Amniotic stem cell (primary cell): ENCODE measurements around the gene PIGV.
"Not testable (repeated sequence)": the region's sequence is repeated elsewhere in the genome, so short reads cannot be mapped to it uniquely, and the experiment has no call there.

Source experiments
- DNase-seq: peaks from one replicate; lab custom pipeline; 2025; lab: John Stamatoyannopoulos, UW

The PIGV gene

DNA sequence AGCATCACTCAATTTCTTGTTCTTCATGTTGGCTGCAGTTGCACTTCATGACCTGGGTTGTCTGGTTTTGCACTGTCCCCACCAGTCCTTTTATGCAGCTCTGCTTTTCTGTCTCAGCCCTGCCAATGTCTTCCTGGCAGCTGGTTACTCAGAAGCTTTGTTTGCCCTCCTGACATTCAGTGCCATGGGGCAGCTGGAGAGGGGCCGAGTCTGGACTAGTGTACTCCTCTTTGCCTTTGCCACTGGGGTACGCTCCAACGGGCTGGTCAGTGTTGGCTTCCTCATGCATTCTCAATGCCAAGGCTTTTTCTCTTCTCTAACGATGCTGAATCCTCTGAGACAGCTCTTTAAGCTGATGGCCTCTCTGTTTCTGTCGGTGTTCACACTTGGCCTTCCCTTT lies 6.6 kb downstream of the PIGV start:
- no peak for DNase-seq

DNA sequence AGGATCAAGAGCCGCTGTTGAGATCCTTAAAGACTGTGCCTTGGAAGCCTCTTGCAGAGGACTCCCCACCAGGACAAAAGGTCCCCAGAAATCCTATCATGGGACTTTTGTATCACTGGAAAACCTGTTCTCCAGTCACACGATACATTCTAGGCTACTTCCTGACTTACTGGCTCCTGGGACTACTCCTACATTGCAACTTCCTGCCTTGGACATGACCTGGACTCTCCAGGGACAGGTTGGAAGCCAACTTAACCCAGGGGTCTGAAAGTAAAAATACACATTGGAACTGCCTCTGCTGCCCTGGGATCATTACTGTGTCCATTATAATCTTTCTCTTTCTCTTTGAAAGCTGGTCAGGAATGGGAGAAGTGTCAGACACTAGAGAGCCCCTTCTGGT lies 9.9 kb downstream of the PIGV start:
- DNase-seq: no peak

DNA sequence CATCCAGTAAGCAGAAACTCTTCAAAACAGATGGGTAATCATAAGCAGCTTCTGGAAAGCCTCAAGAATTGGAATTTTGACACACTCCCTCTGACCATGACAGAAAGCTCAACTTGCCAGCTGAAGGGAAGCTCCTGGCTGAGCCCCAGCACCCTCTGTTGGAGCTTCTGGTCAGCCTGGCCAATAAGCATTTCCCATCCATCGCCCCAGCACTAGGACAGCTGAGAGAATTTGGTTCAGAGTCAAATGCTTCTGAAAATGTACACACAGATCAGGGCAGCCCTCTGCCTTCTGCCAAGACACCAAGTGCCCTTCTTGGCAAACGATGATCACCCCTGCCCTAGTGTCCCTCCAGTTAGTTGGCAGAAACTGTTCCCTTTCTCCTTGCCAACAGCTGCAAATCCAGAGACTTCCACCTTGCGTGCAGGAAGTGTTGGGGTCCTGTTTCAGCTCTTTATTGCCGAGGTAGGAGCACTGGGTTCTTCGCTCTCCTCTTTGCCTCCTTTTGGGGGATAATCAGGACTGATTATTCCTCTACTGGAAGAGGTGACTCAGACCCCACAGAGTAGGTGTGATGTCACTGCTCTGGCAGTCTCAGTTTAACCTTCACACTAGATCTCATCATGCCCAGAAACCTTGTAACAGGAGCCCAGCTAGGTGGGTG lies 11.9 kb downstream of the PIGV start:
- no peak for DNase-seq

DNA sequence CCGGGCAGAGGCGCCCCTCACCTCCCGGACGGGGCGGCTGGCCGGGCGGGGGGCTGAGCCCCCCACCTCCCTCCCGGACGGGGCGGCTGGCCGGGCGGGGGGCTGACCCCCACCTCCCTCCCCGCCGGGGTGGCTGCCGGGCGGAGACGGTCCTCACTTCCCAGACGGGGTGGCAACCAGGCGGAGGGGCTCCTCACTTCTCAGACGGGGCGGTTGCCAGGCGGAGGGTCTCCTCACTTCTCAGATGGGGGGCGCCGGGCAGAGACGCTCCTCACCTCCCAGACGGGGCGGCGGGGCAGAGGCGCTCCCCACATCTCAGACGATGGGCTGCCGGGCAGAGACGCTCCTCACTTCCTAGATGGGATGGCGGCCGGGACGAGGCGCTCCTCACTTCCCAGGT lies 16.2 kb downstream of the PIGV start:
- not testable (repeated sequence) for DNase-seq

DNA sequence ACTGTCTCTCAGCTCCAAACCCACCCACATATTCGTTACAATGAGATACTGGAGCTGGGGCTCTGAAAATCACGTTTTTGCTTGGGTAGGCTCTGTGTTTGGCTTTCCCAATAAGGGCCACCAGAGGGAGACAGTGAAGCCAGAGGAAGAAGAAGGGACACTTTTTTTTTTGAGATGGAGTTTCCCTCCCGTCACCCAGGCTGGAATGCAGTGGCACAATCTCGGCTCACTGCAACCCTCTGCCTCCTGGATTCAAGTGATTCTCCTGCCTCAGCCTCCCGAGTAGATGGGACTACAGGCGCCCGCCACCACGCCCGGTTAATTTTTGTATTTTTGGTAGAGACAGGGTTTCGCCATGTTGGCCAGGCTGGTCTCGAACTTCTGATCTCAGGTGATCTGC lies 22.4 kb downstream of the PIGV start:
- DNase-seq: not testable (repeated sequence)

DNA sequence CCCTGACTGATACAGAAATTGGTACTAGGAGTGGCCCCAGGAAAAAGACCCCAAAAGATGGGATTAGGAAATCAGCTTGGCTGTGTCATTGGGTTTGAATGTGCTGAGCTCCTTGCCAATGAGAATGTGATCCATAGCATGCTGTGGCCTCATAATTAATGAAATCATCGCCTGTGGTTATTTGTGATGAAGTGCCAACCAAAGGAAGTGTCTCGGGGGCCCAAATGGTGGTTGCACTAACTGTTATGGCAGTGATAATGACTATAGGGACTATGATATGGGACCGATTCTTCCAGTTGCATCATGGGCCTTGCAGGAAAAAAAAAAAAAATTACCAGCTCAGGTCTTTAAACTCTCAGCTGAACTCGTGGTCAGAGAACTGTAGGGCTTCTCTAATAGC lies 23.3 kb downstream of the PIGV start:
- no peak for DNase-seq

DNA sequence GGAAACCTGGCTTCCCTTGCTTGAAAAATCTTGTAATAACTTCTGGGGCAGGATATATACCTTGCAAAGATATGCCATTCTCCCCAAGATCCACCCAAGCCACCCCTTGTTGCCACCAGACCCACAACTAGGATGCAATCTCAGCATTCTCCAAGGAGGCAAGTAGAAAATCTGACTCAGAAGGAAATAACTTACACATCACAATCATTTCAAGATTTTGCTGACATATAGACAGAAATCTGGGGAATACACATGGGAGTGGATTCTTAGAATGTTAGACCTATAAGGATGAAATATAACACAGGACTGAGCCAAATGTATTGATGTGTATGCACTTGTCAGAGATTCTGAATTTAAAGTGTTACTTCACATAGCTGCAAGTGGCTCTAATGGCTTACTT lies 24.0 kb downstream of the PIGV start:
- DNase-seq: no peak

DNA sequence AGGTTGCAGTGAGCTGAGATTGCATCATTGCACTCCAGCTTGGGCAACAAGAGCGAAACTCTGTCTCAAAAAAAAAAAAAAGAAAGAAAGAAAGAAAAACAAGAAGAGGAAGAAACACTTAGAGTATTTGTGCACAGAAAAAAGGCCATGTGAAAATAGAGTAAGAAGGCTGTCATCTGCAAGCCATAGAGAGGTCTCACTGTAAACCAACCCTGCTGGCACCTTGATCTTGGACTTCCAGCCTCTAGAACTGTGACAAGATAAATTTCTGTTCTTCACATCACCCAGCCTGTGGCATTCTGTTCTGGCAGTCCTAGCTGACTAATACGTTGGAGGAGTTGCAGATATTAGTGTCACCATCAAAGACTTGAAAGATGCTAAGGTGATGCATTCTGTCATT lies 26.6 kb downstream of the PIGV start:
- no peak for DNase-seq

DNA sequence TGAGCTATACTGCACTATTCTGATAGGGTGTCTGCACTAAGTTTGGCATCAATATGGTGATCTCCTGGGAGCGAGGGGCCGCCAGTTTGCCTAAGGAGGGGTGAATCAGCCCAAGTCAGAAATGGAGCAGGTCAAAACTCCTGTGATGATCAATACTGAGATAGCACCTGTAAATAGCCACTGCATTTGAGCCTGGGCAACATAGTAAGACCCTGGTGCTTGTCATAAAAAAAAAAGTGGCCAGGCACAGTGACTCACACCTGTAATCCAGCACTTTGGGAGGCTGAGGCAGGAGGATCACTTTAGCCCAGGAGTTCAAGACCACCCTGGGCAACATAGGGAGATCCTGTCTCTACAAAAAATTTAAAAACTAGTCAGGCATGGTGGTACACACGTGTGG lies 27.1 kb downstream of the PIGV start:
- DNase-seq: no peak

DNA sequence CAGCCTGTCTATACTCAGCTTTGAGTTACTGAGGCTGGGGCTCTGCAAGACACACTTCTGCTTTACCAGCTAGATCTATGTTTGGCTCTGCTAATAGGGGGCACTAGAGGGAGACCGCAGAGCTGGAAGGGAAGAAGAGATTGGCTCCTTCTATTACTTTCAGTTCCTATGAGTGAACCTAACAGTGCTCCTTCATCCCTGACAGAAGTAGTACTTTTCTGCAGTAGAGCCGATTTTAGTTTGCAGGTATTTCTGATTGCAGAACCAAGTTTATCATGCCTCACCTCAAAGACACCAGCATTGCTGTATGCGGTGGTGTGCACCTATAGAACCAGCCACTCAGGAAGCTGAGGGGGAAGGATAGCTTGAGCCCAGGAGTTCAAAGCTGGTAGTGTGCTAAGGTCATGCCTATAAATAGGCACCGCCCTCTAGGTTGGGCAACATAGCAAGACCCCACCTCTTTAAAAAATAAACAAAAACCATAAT lies 33.1 kb downstream of the PIGV start:
- DNase-seq: no peak

DNA sequence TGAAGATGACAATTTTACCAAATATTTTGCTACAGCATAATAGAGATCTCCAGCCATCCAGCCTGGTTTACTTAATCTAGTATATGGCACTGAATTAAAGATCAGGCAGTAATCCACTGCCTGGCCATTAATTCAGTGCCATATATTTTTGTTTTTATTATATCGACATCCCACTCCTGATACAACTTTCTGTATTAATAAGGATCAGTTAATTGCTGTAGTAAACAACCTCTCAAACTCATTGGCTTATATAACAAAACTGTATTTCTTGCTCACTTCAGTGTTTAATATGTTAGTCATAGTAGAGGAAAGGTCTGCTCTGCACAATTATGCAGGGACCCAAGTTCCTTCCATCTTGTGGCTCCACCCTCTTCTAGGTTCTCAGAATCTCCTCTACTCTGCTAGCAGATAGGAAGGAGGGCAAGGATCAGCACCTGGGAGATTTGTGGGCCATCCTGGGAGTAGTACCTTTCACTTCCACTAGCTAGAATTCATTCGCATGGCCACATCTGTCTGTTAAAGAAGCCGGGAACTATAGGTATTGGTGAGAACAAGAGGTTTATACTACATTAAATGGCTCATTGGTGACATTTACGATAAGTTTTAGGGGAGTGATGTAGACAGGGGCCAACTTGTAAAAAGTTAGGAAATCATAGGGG lies 35.1 kb downstream of the PIGV start:
- DNase-seq: no peak

DNA sequence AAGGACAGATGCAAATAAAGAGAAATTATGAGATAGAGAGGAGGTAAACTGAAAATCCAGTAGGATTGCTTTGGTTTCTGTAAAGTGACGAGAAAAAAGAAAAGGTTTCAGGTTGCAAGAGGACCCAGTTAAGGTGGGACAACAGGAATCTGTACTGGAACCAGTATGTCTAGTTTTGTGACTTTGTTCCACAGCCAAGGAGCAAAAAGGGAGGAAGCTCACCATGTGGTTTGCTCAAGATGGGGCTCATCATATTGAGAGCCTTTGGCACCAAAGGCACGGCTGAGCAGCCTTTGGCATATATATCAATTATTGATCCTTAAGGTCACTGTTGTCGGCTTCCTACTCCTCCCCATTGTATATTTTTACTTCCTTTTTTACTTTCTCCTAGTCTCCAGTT lies 37.0 kb downstream of the PIGV start:
- DNase-seq: no peak

DNA sequence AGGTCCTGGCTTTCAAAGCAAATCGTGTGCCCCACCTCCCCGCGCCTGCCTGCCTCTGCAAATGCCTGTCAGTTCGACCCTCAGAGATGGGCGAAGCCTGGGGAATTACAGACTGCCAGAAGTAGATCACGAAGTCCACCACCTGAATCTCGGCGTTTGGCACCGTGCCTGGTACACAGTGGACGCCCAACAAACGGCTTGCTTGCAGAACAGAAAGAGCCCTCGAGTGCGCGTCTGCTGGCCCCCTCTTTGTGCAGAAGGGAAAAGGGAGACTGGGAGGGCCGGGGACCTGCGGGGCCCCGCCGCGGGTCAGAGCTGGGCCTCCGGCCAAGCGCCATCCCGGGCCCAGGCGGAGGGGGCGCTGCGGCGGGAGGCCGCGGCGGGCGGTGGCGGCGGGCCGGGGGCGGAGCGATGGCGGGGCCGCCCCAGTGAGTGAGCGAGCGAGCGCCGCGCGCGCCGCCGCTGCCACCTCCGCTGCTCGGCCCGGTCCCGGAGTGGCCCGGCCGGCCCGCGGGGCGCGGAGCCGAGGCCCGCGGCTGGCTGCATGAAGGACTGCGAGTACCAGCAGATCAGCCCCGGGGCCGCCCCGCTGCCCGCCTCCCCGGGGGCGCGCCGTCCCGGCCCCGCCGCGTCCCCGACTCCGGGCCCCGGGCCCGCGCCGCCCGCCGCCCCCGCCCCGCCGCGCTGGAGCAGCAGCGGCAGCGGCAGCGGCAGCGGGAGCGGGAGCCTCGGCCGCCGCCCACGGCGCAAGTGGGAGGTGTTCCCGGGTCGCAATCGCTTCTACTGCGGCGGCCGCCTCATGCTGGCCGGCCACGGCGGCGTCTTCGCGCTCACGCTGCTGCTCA lies 38.7 kb downstream of the PIGV start, which contains the start of gene ZDHHC18:
ZDHHC18 (plus strand) TSS at position 428 of the 845 bp plus-strand sequence; CDS start at position 545, 117 bp downstream.
- peak; percentile 14 for DNase-seq

DNA sequence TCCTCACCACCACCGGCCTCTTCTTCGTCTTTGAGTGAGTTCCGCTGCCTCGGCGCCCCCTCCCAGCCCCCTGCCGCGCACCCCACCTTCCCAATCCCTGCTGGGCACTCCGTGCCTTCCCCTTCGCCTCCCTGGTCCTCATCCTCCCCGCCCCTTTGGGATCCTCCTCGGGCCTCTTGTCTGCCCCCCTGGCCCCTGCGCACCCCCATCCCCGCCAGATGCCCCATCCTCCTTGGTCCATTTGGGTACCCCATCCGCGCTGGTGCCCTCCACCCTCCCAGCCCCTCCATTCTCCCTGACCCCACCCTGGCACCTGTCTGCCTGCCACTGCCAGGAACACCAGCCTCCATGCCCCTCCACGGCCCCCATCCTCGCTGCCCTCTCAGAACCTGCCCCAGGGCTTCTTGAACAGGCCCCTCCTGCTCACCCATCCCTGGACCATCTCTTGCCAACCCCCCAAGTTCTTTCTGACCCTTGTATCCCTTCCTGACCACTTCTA lies 39.4 kb downstream of the PIGV start:
- DNase-seq: no peak

DNA sequence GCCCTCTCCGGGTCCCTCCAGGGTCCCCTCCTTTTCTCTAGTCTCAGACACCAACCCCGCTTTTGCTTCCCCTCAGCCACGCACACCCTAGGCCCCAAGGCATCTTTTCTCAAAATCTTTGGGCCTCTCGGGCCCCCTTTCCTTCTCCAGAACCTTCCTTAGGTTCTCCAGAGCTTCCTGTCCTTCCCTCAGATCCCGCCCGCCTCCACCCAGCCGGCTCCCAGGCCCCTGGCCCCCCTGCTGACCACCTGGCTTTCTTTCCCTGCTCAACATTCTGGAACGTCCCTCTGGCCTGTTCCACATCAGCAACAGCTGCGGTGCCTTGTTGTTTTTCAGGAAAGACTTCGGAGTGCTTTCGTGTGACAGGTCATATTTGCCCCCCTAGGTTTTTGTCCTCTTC lies 39.9 kb downstream of the PIGV start:
- no peak for DNase-seq

DNA sequence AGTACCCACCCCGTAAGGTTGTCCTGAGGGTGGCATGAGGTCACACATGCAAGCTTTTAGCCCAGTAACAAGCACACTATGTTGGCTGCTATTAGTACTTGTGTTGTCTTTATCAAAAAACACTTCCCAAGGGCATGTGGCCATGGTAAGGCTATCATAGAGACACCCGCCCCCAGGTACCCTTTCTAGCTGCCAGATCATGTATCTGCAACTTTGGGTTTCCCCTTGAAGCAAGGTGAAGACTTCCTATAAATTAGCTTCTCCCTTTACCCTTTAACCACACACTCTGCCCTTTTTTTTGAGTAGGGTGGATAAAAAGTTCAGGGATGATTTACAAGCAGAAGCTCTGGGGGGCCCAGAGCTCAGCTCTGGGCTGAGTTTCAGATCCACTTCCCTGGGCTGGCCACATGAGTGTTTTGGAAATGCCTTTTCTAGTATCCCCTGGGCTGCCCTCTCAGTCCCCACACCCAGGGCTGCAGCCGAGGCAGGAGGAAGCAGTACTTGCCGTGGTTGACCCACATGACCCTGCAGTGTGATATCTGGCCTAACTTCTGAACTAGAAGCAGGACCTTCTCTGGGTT lies 40.8 kb downstream of the PIGV start:
- DNase-seq: no peak

DNA sequence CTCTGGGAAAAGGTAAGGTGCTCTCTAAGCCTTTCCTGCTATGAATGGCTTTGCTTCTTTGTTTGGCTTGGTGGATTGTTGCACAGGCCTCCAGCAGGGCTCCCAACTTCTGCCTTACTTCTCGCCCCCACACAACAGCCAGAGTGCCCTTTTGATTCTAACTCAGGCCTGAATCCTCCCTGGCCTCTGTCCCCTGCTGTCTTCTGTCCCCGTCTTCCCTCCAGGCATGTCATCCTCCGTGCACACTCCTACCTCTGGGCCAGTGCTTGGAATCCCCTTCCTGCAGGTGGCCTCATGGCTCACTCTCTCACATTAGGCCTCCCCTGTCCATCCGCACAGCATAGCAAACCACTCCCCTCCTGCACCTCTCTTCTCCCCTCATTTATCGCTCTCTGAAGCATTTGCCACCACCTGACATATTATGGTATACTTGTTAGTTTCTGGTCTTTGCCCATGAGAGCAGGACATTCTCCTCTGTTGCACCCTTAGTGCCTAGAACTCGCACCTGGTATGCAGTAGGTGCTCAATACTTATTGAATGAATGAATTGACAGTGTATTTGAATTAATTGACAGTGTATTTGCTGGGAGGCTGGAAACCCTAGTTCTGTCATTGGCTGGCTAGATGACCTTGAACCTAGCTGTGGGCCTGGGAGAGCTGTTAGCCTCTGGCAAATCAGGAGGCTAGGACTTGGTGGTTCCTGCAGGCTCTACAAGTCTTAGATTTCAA lies 41.6 kb downstream of the PIGV start:
- no peak for DNase-seq

DNA sequence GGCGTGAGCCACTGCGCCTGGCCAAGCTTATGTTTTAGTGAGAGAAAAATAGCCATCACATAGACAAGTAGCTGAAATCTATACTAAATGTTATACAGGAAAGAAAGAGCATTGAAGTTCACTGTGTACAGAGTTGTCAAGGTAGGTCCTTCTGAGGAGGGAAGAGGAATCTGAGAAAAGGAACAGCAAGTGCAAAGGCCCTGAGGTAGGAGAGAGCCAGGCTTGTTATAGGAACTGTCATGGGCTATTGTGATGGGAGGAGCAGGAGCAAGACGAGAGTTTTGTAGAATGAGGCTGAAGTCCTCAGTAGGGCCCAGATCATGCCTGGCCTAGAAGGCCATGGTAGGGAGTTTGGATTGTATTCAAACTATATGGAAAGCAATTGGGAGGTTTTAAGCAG lies 43.3 kb downstream of the PIGV start:
- DNase-seq: no peak

DNA sequence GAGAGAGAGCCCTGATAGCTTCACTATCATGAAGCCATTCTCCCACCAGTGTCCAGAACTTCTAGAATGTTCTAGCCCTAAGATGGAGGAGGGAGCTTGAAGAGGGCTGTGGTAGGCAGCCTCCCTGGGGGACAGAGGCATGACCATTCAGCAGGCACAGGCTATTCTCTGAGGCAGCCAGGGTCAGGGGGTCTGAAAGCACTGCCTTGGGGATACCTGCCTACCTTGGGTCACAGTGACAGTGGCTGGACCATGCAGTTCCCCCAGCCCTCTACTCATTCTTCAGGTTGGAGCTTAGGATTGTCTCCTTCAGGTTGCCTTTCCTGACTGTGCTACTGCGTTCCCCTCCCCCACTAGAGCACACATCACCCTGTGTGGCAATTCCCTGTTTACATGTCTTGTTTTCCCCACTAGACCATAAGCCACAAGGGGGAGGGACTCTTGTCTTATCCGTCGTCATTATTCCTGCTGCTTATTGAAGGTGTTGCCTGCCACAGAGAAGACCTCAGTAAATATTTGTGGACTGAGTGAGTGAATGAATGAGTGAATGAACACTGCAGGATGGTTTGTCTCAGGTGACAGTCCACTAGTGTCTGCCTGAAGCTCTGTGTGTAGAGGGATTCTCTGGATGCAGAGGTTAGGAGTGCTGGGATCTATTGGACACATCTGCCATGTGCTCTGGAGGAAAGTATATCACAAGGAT lies 43.9 kb downstream of the PIGV start:
- no peak for DNase-seq

DNA sequence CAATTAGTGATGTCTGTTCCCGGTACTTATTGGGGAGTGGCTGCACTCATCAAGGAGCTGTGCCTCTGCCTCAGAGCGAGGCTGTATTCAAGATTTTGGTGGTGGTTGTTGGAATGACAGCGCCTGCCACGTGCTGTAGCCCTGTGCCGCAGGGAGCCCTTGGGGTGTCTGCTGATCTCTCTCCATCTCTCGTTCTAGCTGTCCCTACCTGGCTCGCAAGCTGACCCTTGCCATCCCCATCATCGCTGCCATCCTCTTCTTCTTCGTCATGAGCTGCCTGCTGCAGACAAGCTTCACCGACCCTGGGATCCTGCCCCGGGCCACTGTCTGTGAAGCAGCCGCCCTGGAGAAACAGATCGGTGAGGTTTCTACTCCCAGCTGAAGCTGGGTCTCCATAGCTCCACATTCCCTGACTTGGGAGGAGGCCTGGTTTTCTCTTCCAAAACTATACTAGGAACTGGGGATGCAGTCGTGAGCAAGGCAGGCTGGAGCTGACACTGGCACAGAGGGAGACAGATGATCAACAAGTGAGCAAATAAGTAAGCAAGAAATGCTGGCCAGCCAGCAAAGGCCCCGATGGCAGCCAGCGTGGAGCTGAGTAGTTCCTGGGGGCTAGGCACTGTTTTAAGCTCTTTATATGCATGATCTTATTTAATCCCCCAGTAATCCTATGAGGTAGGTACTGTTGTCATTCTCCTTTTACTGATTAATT lies 44.7 kb downstream of the PIGV start:
- no peak for DNase-seq
